Hematopoietic multipotent progenitor cell (in vitro differentiated cells): ENCODE data around the gene CDC42BPA. TPM values are rescaled to one million over a fixed set of nuclear protein-coding genes. Genes with fewer than 3 reads are reported as not detected.
"Not testable (repeated sequence)": the region's sequence is repeated elsewhere in the genome, so short reads cannot be mapped to it uniquely, and the experiment has no call there.

Source experiments
- DNase-seq, 3 donors: peaks; one replicate each; pipeline ENCODE4 v3.0.0-alpha.2; 2011 to 2015; ENCODE audit warnings: low read depth in 2 of 3, low spot score in 2 of 3
- total RNA-seq: library from RNA; depleted of rRNA; stranded (reverse); fragments of >200 nt; gene quantifications from one replicate; pipeline ENCODE4 v1.2.3, GENCODE V29; 2012

CDC42BPA gene
- total RNA-seq, 1 donor, result 10.2 TPM

GRCh38 chr1:226973371-226973897 is 344.9 kb downstream of the CDC42BPA start:
- no peak for DNase-seq

- DNase-seq, result no peak
These were observed 345.4 kb downstream of the CDC42BPA start for GRCh38 chr1:226972931-226973330.

- no peak for DNase-seq
These were observed 346.5 kb downstream of the CDC42BPA start for GRCh38 chr1:226971765-226972164.

GRCh38 chr1:226967665-226968064 is 350.6 kb downstream of the CDC42BPA start:
- no peak for DNase-seq

GRCh38 chr1:226966683-226967082 is 351.6 kb downstream of the CDC42BPA start:
- DNase-seq, result no peak

- no peak for DNase-seq
These were observed 352.5 kb downstream of the CDC42BPA start for GRCh38 chr1:226965581-226966440.

GRCh38 chr1:226964611-226965486 is 353.4 kb downstream of the CDC42BPA start:
- DNase-seq, result no peak

GRCh38 chr1:226964068-226964425 is 354.2 kb downstream of the CDC42BPA start:
- no peak for DNase-seq

- DNase-seq, result no peak
These were observed 355.6 kb downstream of the CDC42BPA start for GRCh38 chr1:226962421-226963391.

- DNase-seq, result no peak
These were observed 357.1 kb downstream of the CDC42BPA start for GRCh38 chr1:226960944-226961765.

GRCh38 chr1:226960256-226960655 is 358.0 kb downstream of the CDC42BPA start:
- DNase-seq, result no peak

- no peak for DNase-seq
These were observed 360.0 kb downstream of the CDC42BPA start for GRCh38 chr1:226958300-226958699.

- no peak for DNase-seq
These were observed 360.6 kb downstream of the CDC42BPA start for GRCh38 chr1:226957714-226958113.

GRCh38 chr1:226956942-226957713 is 361.2 kb downstream of the CDC42BPA start:
- no peak for DNase-seq

GRCh38 chr1:226955857-226956256 is 362.4 kb downstream of the CDC42BPA start:
- not testable (repeated sequence) for DNase-seq

- no peak for DNase-seq
These were observed 363.5 kb downstream of the CDC42BPA start for GRCh38 chr1:226954777-226955176.

- DNase-seq, result no peak
These were observed 364.0 kb downstream of the CDC42BPA start for GRCh38 chr1:226954337-226954736.

- DNase-seq, result no peak
These were observed 365.0 kb downstream of the CDC42BPA start for GRCh38 chr1:226953175-226953800.
